Breast epithelium (tissue), 3 donors: ENCODE results near the gene EPDR1.

Experiments used
- CTCF ChIP-seq, 3 donors: fragments of 450-650 bp; IDR thresholded peaks; one replicate each; pipeline ENCODE4 v1.5.1; 2016 to 2017; ENCODE audit warnings: antibody characterized with exemption in 3 of 3, mild to moderate bottlenecking in 3 of 3, moderate library complexity in 3 of 3
- POLR2A ChIP-seq: fragments of 450-650 bp; IDR thresholded peaks from one replicate; pipeline ENCODE4 v1.6.1; 2016; ENCODE audit warnings: antibody characterized with exemption, mild to moderate bottlenecking, moderate library complexity
- POLR2AphosphoS5 ChIP-seq, 3 donors: sonication (generic); formaldehyde crosslinking; IDR thresholded peaks; one replicate each; pipeline ENCODE4 v1.6.1; 2017; ENCODE audit warnings: antibody characterized with exemption in 3 of 3

GRCh38 chr7:37925620-37926019 lies 5.2 kb downstream of the EPDR1 start:
- no peak for TF ChIP-seq CTCF (IDR thresholded peaks at IDR 0.05)
- no peak for TF ChIP-seq POLR2AphosphoS5 (IDR thresholded peaks at IDR 0.05)
- TF ChIP-seq POLR2A = no peak
